ENCODE results near the gene MZF1. TPM values are rescaled to one million over a fixed set of nuclear protein-coding genes. Genes with fewer than 3 reads are reported as not detected.

Gene MZF1
- total RNA-seq, 1 experiment from 2014 or later = not detected

- POLR2A ChIA-PET (ENCODE audit: unreplicated experiment) = no interaction called here
- H3K79me2 ChIP-seq (ENCODE audit: low read depth) = no peaks in the 10 kb centered on the region
Observed at GRCh38 chr19:58569191-58569942, 3.8 kb downstream of the MZF1 start.

GRCh38 chr19:58568453-58569130, 4.5 kb downstream of the MZF1 start:
- Histone ChIP-seq H2AFZ (no peak overlapping the region), H4K20me1 (ENCODE audit: insufficient read depth) (no peaks in the 10 kb centered on the region), H3K79me2 (ENCODE audit: low read depth) (no peaks in the 10 kb centered on the region), H3K36me3 (ENCODE audit: low read depth) (no peaks in the 10 kb centered on the region), H3K9me2 (ENCODE audit: insufficient read depth) (no peaks in the 10 kb centered on the region), H3K9me3 (ENCODE audit: insufficient read depth, low read depth) (no peaks in the 10 kb centered on the region), H3F3A (ENCODE audit: insufficient read depth, low read depth) (no peaks in the 10 kb centered on the region), H3K4me1 (replicated peaks; ENCODE audit: insufficient read depth) (no peaks in the 10 kb centered on the region), H3K27ac (no peak overlapping the region), H3K4me2 (no peak overlapping the region), H3K4me3 (no peak overlapping the region), H3K27me3 (ENCODE audit: insufficient read depth, low read depth) (no peaks in the 10 kb centered on the region)
- BruUV-seq (replicated peaks) = no TSS peak
- no peak for DNase-seq
- intact Hi-C loops (cut with micrococcal nuclease; ENCODE audit: unreplicated experiment) = no loop called here
- TF ChIP-seq CTCF (conservative IDR thresholded peaks at IDR 0.05) (no peak), EZH2 (IDR thresholded peaks at IDR 0.05; ENCODE audit: low read depth) (no peak)
- ChIA-PET CTCF (no interaction called here), POLR2A (ENCODE audit: unreplicated experiment) (no interaction called here)

More at GRCh38 chr19:58569191-58569942, 3.8 kb downstream of the MZF1 start:
- H3K4me3 ChIP-seq = no peak overlapping the region
- intact Hi-C loops (cut with micrococcal nuclease; ENCODE audit: unreplicated experiment) = no loop called here
- CTCF ChIA-PET = no interaction called here
- no peaks in the 10 kb centered on the region for H3K9me3 ChIP-seq (ENCODE audit: insufficient read depth, low read depth)
- no peaks in the 10 kb centered on the region for H4K20me1 ChIP-seq (ENCODE audit: insufficient read depth)
- H3K27ac ChIP-seq = no peak overlapping the region
- H3K4me1 ChIP-seq (replicated peaks; ENCODE audit: insufficient read depth) = no peaks in the 10 kb centered on the region
- no peaks in the 10 kb centered on the region for H3K9me2 ChIP-seq (ENCODE audit: insufficient read depth)
- no peaks in the 10 kb centered on the region for H3K27me3 ChIP-seq (ENCODE audit: insufficient read depth, low read depth)
- TF ChIP-seq CTCF (conservative IDR thresholded peaks at IDR 0.05) (no peak), EZH2 (IDR thresholded peaks at IDR 0.05; ENCODE audit: low read depth) (no peak)
- no peaks in the 10 kb centered on the region for H3K36me3 ChIP-seq (ENCODE audit: low read depth)
- no peak overlapping the region for H2AFZ ChIP-seq
- BruUV-seq (replicated peaks) = no TSS peak
- DNase-seq = no peak
- H3K4me2 ChIP-seq = no peak overlapping the region
- no peaks in the 10 kb centered on the region for H3F3A ChIP-seq (ENCODE audit: insufficient read depth, low read depth)

GRCh38 chr19:58566989-58567388, 6.1 kb downstream of the MZF1 start:
- ChIA-PET CTCF (no interaction called here), POLR2A (ENCODE audit: unreplicated experiment) (no interaction called here)
- Histone ChIP-seq H3K4me3 (no peak overlapping the region), H2AFZ (no peak overlapping the region), H3F3A (ENCODE audit: insufficient read depth, low read depth) (no peaks in the 10 kb centered on the region), H4K20me1 (ENCODE audit: insufficient read depth) (no peaks in the 10 kb centered on the region), H3K4me2 (no peak overlapping the region), H3K9me3 (ENCODE audit: insufficient read depth, low read depth) (no peaks in the 10 kb centered on the region), H3K27ac (no peak overlapping the region), H3K4me1 (replicated peaks; ENCODE audit: insufficient read depth) (no peaks in the 10 kb centered on the region), H3K27me3 (ENCODE audit: insufficient read depth, low read depth) (no peaks in the 10 kb centered on the region), H3K36me3 (ENCODE audit: low read depth) (no peaks in the 10 kb centered on the region), H3K9me2 (ENCODE audit: insufficient read depth) (no peaks in the 10 kb centered on the region), H3K79me2 (ENCODE audit: low read depth) (no peaks in the 10 kb centered on the region)
- BruUV-seq (replicated peaks) = no TSS peak
- no peak for TF ChIP-seq EZH2 (IDR thresholded peaks at IDR 0.05; ENCODE audit: low read depth)
- no peak for TF ChIP-seq CTCF (conservative IDR thresholded peaks at IDR 0.05)
- intact Hi-C loops (cut with micrococcal nuclease; ENCODE audit: unreplicated experiment) = no loop called here
- no peak for DNase-seq
